ENCODE results near the gene COL4A1.
"Not testable (repeated sequence)": the region's sequence is repeated elsewhere in the genome, so short reads cannot be mapped to it uniquely, and the experiment has no call there.

Gene COL4A1

DNA sequence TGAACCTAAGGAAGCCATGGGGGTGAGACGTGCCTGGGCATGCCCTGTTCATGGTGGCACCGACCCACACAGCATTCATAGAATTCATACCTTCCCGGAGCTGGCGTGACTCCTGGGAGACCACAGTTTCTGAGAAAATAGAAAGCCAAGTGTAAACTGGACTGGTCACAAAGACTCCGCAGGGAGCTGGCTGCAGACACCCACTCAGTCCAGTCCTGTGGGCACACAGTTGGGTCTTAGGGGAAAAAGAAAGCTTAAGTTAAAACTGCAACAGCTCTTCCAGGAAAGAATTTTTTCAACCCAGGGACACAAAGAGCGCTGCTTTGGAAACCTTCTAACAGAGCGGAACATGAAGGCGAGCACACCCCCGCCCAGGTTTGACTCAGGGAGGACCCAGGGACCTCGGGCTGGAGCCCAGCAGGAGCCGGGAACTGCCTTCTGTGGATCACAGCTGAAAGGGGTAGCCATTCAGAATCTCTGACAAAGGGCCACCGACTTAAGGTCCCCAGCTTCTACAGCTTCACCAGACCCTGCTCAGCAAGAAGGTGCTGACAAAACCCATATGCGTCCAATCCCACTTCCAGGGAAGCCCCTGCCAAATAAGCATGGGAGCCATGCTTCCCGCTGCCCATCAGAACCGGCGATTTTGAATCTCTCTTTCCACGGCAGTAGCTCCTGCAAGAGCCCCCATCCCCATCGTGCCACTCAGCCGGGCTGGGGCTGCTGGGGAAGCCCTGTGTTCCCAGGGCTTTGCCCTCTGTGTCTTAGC lies 183.7 kb downstream of the COL4A1 start:
- DNase-seq (ENCODE audit: extremely low read depth in 1 of 2, low read depth in 1 of 2) = no peak

DNA sequence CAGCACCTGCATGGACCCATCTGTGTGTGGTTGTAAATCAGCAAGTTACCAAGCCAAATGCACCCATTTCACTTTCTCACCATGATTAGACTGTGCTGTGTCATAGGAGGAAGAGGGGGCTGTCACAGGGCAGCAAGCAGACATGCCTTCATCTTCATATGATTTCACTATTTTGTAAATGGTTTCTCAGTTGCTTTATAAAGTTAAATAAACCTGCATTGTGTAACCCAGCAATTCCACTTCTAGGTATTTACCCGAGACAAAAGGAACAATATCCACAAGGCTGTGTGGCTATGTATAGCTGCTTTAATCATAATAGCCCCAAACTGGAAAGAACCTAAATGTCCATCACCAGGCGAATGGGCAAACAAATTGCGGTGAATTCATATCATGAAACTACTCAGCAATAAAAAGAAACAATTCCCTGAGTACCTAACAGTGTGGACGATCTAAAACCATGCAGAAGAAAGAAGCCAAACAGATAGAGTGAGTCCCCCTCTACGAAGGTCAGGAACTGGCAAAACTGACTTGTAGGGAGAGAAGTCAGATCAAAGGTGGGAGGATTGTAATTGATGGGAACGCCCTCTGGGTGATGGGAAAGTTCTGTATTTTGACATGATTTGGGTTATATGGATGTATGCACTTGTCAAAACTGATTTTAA lies 185.4 kb downstream of the COL4A1 start:
- no peak for DNase-seq (ENCODE audit: extremely low read depth in 1 of 2, low read depth in 1 of 2)

DNA sequence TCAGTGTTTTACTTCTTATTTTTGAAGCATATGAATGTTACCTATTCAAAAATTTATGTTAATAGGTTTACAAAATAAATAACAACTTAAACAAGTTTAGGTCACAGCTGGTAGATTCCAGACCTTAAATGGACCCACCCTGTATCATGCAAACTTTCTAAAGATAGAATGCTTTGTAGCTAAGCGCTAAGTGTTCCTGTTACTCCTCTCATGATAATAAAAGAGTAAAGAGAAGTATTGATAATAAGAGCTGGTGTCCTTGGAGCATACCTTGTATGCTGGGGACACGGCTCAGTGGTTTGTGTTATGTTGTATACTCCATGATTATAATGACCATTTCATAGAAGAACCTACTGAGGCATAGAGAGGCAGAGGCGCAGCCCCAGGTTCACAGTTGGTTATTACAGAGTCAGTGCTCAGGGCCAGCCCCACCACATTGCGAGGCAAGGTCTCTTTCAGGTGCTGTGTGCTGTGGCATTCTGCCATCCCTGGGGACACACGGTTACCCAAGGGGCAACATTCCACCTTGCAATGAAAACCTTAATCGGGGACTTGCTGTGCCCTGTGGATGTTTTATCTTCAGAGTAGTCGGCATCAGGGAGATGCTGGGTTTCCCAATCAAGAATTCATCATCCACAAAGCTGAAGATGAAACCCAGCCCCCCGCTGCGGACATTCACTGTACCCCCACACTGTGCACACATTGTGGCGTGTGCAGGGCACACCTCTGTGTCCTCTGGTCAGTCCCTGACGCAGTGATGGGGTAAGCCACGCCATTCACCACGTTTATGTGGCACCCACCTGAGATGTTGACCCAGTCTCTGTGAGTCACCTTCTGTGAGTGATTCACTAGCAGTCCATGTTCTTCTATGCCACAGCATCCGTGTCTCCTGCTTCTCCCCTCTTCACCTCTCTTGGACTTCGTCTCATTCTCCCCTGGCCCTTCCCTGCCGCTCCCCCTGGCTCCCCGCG lies 186.7 kb downstream of the COL4A1 start:
- DNase-seq (ENCODE audit: extremely low read depth in 1 of 2, low read depth in 1 of 2) = no peak

DNA sequence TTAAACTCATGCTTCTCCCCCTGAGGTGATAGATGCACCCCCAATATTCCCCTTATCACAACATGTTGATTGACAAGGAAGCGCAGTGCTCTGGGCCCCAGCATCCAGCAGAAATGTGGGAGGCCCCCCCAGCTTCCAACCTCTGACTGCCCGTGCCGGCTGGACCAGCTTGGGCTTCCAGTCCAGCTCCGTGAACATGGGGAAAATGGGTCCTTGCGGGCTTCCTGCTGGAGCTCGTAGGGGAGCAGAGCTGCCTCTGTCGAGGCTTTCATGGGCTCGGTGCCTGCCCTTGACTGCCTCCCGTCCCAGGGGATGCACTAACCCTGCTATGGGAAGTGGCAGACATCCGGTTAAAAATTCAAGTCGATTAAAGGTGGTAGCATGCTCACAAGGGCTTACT lies 188.9 kb downstream of the COL4A1 start:
- no peak for DNase-seq (ENCODE audit: extremely low read depth in 1 of 2, low read depth in 1 of 2)

DNA sequence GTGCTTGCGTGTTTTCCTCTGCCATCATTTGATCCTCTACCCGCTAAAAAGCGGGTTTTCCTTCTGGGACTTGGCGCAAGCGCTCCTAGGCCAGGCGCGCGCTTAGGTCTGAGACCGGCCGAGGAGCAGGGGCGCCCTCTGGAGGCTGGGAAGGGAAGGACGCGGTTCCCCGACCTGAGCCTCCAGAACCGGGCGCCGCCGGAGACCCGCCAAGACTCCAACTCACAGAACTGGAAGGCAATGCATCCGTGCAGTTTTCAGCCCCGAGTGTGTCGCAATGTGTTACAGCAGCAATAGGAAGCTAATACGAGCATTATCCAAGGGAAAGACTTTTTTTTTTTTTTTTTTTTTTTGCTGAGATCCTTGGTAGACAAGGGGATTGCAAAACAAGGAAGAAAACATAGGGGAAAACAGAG lies 190.9 kb downstream of the COL4A1 start:
- DNase-seq (ENCODE audit: extremely low read depth in 1 of 2, low read depth in 1 of 2) = peak in 1 of 2 donors; percentile 9

DNA sequence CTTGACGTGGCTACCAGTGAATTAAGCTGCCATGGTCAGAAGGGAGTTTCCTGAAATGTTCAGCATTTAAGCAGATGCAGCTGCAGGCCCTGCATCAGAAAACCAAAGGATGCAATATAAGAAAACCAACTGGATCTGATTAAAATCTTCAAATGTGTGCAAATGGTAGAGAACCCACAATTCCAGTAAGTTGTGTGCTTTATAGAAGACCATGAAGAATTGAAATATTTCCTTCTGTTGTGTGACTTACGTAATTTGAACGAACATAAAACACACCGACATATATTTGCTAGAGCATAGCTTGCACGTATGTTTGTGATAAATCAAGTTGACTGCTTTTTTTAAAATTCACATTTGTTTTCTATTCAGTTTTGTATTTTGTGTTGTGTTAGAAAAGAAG lies 191.4 kb downstream of the COL4A1 start:
- no peak for DNase-seq (ENCODE audit: extremely low read depth in 1 of 2, low read depth in 1 of 2)

DNA sequence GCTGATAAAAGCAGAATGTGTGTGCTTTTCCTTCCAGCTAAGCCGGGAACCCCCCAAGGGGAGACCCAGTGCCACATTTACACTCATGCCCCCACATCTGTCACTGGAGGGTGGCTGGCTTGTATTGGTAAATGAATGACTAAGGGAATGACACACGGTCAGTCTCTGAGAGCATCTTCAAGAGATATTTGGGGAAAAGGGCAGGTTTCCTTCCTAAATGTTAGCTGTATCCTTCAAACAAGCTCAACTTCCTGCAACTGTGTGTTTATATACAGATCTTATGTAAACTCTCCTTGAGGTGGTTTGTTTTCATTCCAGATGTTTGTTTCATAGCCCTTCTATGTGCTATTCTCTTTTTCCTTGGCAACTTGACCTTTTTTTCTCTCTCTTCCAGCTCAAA lies 192.6 kb downstream of the COL4A1 start:
- DNase-seq (ENCODE audit: extremely low read depth in 1 of 2, low read depth in 1 of 2) = no peak

DNA sequence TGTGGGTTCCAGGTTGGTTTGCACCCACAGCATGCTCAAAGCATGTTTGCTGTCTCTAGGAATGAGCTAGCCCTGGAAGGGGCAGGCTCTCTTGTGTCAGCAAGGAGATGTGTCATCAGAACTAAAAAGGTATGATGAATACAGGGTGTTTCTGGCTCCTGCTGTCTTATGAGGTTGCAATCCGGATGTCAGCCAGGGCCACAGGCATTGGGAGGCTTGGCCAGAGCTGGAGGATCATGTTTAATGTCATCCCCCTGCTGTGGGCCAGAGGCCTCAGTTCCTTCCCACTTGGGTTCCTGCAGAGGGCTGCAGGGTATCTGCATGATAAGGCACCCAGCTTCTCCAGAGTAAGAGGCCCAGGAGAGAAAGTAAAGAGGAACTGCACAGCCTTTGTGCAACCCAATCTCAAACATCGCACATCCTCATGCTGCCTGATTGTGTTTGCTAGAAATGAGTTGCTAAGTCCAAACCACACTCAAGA lies 193.6 kb downstream of the COL4A1 start:
- no peak for DNase-seq (ENCODE audit: extremely low read depth in 1 of 2, low read depth in 1 of 2)

DNA sequence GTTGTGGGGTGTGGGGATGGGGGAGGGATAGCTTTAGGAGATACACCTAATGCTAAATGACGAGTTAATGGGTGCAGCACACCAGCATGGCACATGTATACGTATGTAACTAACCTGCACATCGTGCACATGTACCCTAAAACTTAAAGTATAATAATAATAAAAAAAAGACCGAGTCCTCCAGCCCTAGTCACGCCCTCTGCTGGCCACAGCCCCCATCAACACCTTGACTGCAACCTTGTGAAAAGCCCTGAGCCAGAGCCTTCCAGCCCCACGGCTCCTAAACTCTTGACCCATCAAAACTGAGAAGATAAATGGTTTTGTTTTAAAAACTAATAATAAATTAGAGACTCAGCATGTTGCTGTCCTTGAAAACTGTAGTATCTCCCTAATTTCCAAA lies 194.6 kb downstream of the COL4A1 start:
- not testable (repeated sequence) for DNase-seq (ENCODE audit: extremely low read depth in 1 of 2, low read depth in 1 of 2)

DNA sequence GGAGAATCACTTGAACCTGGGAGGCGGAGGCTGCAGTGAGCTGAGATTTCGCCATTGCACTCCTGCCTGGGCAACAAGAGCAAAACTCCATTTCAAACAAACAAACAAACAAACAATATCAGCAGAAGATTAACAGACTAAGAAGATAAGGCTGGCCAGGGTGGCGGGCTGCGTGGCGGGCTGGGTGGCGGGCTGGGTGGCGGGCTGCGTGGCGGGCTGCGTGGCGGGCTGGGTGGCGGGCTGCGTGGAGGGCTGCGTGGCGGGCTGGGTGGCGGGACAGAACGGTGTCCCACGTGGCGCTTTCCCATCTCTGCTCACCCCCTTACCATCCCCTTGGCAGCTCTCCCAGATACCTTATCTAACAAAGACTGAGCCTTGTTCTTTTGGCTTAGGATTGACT lies 196.2 kb downstream of the COL4A1 start:
- no peak for DNase-seq (ENCODE audit: extremely low read depth in 1 of 2, low read depth in 1 of 2)

DNA sequence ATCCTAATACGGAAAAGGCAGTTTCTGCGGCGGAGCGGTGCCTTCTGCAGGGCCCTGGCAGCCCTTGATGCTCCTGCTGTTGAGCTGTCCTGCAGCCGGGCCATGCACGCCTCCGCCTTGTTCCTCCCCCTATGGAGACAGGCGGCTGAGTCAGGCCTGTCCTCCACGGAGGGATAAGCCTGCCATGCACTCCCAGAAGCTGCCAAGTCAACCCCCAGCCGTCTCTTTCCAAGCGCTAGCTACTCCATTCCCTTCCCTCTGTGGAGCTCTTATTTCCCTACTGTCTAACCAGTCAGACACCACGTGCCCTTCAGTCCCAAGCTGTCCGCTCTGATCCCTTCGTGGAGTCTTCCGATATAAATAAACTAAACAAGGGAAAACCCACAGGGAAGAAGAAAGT lies 197.0 kb downstream of the COL4A1 start:
- no peak for DNase-seq (ENCODE audit: extremely low read depth in 1 of 2, low read depth in 1 of 2)

DNA sequence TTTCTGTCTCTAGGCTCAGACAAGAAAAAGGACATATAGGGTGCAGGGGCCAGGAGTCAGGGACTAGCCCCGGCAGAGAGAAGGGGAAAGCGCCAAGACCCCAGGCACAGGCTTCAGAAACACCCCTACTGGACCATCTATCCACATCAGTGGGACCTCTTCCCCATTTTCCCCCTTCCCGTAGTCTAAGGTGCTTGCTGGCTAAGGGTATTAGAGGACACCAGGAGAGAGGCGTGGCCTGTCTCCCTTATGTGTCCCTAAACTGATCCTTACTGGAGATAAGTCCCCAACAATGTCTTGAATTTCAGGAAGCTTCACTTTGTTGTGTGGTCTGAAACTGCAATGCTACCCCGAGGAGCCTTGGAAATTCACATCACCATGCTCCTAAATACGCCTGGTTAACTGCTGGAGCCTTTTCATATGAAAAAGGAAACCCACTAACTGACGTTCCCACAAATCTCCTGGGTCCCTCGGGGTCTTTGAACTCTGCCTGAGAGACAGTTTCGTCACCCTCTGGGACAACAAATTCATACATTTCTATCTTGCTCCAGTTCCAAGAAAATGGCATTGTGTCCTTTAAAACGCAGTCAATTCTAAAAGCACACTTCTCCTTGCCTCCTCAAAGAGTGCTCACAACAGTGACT lies 197.7 kb downstream of the COL4A1 start:
- no peak for DNase-seq (ENCODE audit: extremely low read depth in 1 of 2, low read depth in 1 of 2)

DNA sequence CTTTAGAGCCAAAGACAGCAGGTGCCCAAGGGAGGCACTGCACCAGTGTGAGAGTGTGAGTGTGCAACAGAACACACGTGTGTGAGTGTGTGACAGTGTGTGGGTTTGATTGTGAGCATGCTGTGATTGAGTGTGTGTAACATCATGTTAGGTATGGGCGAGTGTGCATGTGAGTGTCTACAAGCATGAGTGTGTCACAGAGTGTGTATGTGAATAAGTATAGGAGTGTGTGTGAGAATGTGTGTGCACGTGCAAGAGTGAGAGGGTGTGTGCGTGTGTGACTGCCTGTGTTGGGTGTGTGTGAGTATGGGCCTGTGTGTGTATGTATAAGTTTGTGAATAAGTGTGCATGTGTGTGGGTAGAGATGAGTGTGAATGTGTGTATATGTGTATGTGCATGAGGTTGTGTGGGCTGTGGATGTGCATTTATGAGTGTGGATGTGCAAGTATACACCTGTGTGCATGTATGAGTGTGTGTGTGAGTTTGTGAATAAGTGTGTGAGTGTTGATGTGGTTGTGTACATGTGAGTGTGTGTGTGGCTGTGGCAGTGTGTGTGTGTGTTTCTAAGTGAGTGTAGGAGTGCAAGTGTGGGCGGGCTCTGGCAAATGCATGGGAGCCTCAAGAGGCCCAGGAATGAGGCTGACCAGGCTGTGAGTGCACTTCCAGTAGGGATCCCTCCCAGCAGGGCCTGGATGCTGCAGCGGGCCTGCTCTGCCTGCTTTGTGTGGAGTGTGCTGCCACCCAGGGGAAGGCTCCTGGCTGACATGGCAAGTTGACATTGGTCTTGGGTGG lies 198.4 kb downstream of the COL4A1 start:
- no peak for DNase-seq (ENCODE audit: extremely low read depth in 1 of 2, low read depth in 1 of 2)

DNA sequence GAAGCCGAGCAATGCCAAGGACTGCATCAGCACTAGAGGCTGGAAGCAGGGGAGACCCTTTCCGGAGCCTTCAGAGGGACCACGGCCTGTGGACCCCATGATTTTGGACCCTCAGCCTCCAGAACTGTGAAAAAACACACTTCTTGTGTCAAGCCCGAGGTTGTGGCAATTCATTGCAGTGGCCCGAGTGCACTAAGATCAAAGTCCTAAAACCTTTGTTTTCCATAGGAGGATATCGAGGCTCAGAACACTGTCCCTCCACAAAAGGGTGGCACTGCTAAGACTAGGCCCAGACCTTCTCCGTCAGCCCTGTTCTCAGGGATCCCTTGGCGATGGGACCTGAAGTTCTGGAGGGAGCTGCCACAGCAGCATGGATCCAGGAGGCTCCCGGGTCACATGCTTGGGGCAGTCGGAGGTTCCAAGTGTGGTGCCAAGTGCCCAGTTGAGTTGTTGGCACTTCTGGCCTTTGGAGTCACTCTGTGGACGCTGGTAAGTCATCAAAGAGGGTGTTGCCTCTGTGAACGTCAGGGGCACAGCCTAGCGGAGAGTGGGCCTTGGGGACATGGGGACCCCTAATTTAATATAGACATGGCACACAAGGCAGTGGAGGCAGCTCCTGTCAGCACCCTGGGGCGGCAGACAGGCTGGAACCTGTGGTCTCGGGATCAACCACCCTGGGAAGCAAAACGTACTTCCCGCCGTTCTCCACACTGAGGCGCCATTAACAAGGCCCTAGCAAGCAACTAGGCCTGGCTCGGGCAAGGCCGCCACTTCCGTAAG lies 199.2 kb downstream of the COL4A1 start:
- no peak for DNase-seq (ENCODE audit: extremely low read depth in 1 of 2, low read depth in 1 of 2)

DNA sequence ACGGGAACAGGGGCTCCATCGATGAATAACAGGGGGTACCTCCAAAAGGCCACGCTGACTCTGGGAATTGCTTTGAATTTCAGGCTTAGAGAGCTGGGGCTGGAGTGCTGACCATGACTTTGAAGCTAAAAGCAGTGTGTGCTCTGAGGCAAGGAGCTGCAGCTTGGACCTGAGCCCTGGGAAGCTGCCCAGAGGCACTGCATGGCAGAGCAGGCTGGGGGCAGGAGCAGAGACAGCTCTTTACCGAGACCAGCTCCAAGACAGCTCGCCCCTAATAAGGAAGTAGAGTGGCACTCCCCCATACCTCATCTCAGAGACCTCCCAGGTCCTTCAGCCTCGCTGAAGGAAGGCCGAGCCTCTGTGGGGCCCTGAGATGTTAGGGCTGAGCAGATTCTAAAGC lies 200.2 kb downstream of the COL4A1 start:
- DNase-seq (ENCODE audit: extremely low read depth in 1 of 2, low read depth in 1 of 2) = no peak

DNA sequence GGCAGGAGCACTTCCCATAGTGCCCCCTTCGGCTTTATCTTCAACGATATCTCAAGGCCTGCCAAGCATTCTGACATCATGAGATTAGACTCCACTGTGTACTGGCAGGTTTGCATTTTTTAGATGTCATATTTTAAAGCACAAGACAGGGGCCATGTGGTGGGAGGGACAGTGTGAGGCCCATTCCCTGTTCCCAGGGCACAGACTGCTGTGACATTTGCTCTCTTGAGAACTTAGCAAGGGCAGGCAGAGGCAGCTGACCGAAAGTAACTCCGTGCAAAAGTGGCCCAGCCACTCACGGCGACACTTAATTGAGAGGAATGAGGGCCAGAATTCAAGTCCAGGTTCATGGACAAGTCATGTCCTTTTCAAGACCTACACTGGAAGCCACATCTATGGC lies 201.8 kb downstream of the COL4A1 start:
- no peak for DNase-seq (ENCODE audit: extremely low read depth in 1 of 2, low read depth in 1 of 2)

DNA sequence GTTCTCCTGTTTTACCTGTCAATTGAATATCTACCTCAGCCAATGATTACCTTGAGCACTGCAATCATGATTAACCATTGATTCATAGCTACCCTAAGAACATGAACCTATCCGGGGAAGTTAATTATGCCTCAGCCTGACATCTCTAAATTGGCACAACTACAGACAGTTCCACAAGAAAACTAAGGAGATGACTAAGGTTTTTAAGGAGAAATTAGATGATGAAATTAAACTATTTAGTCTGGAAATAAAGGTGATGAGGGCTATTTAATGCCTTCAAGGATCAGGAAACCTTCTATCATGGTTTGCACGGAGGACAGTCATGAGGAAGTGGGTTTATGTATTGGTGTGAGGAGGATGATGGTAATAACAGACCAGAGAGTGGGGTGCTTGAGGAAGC lies 203.4 kb downstream of the COL4A1 start:
- no peak for DNase-seq (ENCODE audit: extremely low read depth in 1 of 2, low read depth in 1 of 2)

DNA sequence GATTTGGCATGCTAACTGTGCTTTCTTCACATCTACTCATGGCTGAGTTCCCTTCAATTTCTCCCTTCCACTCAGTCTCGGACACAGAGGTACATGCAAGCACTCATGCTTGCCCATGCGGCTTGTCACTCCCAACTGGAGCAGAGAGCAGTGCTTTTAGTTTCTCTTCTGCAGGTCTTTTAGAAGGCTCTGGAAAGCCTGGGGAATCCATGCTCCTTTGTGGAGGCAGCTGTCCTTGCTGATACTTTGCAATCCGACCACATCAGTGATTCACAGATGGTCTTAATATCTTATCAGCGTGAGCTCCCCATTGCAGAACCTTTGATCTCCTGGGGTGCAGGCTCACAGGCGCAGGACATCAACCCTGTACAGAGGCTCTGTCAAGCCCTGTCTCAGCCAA lies 203.9 kb downstream of the COL4A1 start:
- DNase-seq (ENCODE audit: extremely low read depth in 1 of 2, low read depth in 1 of 2) = no peak

DNA sequence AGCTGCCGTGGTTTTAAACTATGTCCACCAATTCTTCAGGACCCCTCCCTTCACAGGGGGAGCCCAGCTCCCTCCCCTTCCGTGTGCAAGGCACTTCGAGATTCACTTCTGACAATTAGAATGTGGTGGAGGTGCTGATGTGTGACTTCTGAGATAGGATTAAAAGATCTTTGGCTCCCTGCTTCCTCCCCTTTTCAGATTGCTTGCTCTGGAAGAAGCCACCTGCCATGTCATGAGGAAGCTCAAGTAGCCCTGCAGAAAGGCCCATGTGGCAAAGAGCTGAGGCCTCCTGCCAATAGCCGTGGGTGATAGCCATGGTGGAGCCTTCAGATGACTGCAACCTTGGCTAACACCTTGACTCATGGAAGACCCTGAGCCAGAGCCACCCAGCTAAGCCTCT lies 204.9 kb downstream of the COL4A1 start:
- no peak for DNase-seq (ENCODE audit: extremely low read depth in 1 of 2, low read depth in 1 of 2)

Data from activated CD8-positive, alpha-beta memory T cell treated with anti-CD3 and anti-CD28 coated beads for 1 hour (primary cell).